ENCODE data around the gene ATP5MG. TPM values are rescaled to one million over a fixed set of nuclear protein-coding genes. Genes with fewer than 3 reads are reported as not detected.

Gene ATP5MG
- total RNA-seq, 1 donor from 2014 or later, result 284 TPM

DNA sequence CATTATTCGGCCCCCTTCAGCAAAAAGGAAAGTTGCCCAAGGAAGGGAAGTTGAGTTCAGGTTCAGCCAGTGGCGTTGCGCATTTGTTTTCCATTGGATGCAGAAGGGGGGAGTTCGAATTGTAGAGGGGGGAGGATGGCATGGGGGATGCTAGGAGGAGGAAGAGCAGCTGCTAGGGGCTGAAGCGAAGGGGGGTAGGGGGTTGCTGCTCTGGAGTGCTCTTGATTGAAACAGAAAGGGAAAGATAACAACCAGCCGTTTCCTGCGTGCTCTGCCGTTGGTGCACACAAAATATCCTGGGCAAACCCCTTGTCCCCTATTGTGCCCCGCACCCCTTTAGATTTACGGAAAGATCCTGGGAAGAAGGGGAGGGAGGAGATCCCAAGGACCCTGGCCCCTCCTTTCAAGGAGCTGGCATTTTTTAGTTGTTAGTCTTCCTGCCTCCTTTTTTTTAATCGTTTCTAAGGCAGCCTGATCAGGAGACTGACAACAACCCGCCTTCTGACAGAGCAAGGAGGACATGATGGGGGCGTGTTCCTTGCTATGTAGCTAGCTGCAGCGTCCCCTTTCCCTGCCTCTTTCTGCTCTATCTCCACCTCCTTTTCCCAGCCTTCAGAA lies 37.0 kb downstream of the ATP5MG start:
- intact Hi-C loops (cut with micrococcal nuclease), result loop anchor here (1.0 to 10.0 kb wide), 7 partner anchors 10 to 656 kb away; partner anchors contain the start of genes ARCN1, ATP5MG and BCL9L

DNA sequence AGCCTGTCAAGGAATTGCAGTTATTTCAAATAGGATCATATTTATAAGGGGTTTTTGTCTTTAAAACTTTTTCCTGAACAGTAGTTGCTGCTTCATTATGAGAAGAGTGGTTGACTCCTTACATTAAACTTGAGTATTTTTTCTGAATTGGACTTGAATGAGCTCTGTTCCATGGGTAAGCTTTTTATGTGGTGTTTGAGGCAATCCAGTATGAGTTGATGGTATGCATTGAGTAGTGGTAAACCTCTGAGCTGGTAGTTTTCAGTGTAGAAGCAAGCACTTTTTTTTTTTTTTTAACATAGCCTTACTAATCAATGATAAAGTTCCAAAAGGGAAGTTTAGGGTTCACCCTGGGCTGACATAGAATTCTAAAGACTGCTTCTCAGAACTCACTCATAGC lies 38.2 kb downstream of the ATP5MG start:
- intact Hi-C loops (cut with micrococcal nuclease), result loop anchor here (2.0 to 10.0 kb wide), 4 partner anchors 49 to 655 kb away; partner anchors contain the start of genes ARCN1 and BCL9L

DNA sequence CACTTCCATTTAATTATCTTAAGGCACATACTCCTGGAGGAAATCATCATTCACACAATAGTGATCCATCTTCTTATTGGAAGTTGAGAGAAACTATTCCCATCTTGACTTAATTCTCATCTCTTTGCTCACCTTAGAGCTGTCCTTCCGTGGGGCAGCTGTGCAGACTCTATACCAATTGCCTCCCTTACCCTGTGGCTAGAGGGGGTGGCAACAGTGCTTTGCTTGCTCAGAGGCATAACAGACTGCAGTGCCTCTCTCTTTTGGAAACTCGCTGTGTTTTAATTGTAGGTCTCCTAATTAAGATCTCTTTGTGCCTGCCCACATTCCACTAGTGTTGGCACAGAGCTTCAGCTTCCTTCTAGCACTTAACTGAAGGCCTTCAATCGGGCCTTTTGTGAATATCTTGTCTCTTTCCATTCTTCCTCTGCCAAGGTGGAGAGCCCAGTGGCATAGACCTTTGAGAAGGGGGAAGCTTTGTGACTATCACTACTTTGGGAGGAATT lies 40.4 kb downstream of the ATP5MG start:
- intact Hi-C loops (cut with micrococcal nuclease), result no loop called here

DNA sequence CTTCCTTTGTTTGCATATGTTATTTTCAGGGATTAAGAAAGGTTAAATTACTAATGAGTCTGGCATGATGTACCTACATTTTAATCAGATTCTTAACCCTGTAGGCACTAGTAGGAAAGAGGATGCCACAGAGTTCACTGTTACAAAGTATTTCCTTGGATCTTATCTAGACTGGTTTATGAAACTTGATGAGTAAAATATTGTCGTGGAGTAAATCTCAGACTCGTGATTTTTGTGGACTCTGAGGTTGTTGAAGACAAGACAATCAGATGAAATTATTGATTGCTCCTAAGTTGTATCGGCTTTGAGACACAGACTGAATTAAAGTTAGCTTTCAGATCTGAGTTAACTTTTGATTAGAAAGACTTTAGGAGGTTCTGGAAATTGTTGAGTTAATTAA lies 40.9 kb downstream of the ATP5MG start:
- intact Hi-C loops (cut with micrococcal nuclease), result no loop called here

DNA sequence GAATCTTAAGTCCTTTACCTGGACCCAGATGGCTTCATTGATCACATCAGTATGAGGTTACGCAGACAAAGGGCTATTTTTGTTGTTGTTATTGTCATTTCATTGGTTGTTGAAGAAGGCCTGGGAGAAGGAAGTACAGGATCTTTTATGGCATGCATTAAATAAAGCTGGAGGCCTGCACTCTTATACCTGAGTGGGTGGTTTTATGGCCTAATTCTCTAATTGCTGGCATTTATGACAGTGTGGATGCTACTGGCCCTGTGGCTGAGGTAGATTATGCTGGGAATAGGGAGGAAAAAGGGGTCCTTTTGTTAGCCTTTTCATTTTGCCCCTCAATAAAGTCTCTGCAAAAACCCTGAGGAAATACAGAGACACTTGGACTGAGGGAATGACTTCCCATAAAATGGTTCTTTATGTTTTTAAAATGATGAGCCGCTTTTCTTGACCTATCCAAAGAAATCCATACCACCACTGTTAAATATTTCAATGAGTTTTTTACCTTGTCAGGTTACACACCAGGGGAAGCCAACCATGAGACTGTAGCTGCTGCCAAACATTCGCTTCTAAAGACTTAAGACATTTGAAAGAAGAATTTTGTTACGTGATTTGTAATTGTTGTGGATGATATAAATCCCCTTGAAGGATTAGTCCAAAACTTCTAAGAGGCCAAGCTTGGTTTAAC lies 41.6 kb downstream of the ATP5MG start:
- intact Hi-C loops (cut with micrococcal nuclease), result no loop called here

DNA sequence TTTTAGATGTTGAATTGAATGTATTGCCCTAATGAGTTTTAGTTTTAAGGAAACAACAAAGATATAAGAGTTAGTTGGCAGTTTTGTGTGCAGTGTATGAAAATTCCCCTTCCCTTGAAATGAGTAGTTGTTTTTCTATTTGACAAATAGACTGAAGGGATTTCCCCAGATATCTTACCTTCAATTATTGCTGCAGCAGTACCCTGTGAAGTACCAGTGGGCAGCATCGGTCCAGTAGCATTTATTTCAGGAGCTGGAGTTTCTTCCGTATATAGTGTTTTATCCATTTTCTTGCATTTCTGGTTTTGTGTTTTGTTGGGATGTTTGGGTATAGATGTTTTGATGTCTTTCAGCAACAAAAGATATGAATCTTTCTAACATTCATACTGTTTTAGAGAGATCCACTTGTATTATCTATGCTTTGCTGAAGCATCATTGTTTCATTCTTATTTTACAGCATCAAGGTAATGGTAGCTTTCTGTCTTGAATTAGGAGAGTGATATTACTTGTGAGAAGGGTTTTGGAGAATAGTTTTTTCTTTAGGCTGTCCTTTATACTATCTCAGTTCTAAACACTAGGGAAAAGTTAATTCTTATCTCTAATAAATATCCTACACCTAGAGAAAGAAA lies 42.3 kb downstream of the ATP5MG start:
- intact Hi-C loops (cut with micrococcal nuclease), result no loop called here

DNA sequence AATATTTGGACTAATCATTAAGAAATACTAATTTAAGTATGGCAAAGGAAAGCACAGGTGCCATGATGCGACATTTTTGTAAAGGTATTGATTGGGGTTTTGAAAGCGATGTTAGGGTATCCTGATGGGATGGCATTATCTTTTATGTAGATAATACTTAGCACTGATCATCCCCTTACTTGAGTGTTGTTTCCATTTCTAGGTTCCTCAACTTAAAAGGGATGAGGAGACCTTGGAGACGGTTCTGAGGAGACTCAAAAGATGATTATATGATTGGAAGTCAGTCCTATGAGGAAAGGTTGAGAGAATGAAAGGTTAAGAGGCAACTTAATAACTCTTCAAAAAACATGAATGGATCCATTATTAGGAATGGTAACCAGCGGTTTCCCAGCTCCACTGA lies 46.0 kb downstream of the ATP5MG start:
- intact Hi-C loops (cut with micrococcal nuclease), result no loop called here

DNA sequence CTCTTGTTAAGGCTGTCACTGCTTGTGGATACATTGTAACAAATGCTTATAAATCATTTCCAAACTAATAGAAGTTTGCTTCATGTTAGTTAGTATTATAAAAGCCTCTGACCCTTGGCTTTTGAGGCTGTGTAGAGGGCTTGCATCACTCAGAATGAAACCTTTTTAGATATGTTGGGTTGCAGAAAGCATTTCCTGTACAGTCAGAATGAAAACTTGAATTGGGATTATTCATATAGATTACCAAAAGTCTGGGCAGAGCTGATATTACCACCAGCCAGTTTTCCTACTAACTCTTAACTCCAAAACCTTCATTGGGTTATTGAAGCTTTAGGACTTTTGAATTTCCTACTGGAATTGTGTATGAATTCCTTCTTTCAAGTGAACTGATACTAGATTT lies 46.9 kb downstream of the ATP5MG start:
- intact Hi-C loops (cut with micrococcal nuclease), result loop anchor here (1.0 kb wide), 1 partner anchor 10 kb away; no protein-coding TSS in a partner anchor

DNA sequence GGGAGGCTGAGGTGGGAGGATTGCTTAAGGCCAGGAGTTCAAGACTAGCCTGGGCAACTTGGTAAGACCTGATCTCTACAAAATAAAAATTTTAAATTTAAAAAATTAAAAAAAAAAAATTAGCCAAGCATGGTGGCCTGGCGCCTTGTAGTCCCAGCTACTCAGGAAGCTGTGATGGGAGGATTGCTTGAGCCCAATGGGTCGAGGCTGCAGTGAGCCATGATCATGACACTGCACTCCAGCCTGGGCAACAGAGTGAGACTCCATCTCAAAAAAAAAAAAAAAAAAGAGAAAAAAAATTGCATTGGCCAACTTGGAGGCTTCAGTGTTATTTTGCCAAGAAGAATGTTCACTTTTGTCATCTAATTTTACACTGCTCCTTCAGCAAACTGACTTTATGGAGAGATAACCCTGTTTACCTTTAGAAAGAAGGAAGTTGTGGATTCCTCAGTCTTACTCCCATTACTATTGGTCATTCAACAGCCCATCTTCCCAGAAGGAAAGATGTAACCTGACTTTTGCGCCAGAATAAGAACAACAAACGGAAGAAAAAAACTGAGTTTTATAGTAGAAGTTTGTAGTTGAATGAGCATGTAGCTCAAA lies 48.0 kb downstream of the ATP5MG start:
- intact Hi-C loops (cut with micrococcal nuclease), result no loop called here

DNA sequence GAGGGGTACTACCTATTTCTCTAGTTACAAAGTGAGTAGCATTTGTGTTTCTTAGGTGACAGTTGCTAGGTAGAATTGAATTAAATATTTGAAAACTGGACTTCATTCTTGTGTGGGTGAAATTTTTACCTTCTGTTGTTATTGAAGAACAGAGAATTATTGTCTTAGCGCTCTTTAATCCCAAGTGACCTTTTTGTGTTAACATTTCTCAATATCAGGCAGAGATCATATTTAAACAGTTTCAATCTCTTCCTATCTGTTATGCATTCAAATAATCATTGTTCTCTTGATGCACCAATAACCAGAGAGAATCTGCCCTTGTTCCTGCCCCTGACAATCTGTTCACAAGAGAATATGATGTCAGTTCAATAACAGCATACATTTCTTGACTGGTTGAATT lies 49.0 kb downstream of the ATP5MG start:
- intact Hi-C loops (cut with micrococcal nuclease), result no loop called here

Other genes with a start within 250 kb of the ATP5MG start
- 0.11 TPM in 1 of 2 replicates, not detected in the other for gene SCN4B, start 248.8 kb upstream of the ATP5MG start, total RNA-seq
- gene SCN2B, start 225.0 kb upstream of the ATP5MG start, total RNA-seq, result not detected in 2 replicates
- 73.7 and 78.9 TPM in 2 replicates for gene JAML, start 176.6 kb upstream of the ATP5MG start, total RNA-seq
- 16.5 and 19.4 TPM in 2 replicates for gene MPZL3, start 149.2 kb upstream of the ATP5MG start, total RNA-seq
- 3.8 and 5.2 TPM in 2 replicates for gene MPZL2, start 137.3 kb upstream of the ATP5MG start, total RNA-seq
- gene CD3E, start 96.9 kb upstream of the ATP5MG start, total RNA-seq, result 576 and 590 TPM in 2 replicates
- 474 and 495 TPM in 2 replicates for gene CD3D, start 58.9 kb upstream of the ATP5MG start, total RNA-seq
- 221 and 225 TPM in 2 replicates for gene CD3G, start 57.3 kb upstream of the ATP5MG start, total RNA-seq
- 44.1 and 44.9 TPM in 2 replicates for gene UBE4A, start 42.0 kb upstream of the ATP5MG start, total RNA-seq
- 94.1 and 94.9 TPM in 2 replicates for gene KMT2A, start 34.9 kb downstream of the ATP5MG start, total RNA-seq
- 0.66 and 0.75 TPM in 2 replicates for gene TTC36, start 125.9 kb downstream of the ATP5MG start, total RNA-seq
- 5.5 and 7.9 TPM in 2 replicates for gene TMEM25, start 129.6 kb downstream of the ATP5MG start, total RNA-seq
- gene IFT46, start 164.3 kb downstream of the ATP5MG start, total RNA-seq, result 9.1 and 9.7 TPM in 2 replicates
- gene ARCN1, start 170.8 kb downstream of the ATP5MG start, total RNA-seq, result 105 and 110 TPM in 2 replicates
- 0.34 and 0.36 TPM in 2 replicates for gene PHLDB1, start 206.0 kb downstream of the ATP5MG start, total RNA-seq

Measured in T-helper 2 cell treated with Interferon-gamma antibody and Interleukin-4, amounts not matched to agents 100 ng/mL and 5 ng/mL, for 36 hours (primary cell).